Keratinocyte (primary cell): Measurements from ENCODE around the gene MASP2. TPM values are rescaled to one million over a fixed set of nuclear protein-coding genes. Genes with fewer than 3 reads are reported as not detected.

Experiments
- DNase-seq: peaks from one replicate; pipeline ENCODE4 v3.0.0-alpha.2; 2011; ENCODE audit warnings: low read depth, missing footprints, low spot score
- FAIRE-seq: peaks from 2 replicates; lab custom pipeline; 2011; peaks lifted over from hg19 to GRCh38; lab: Jason Lieb, UNC
- H2AFZ ChIP-seq: 2 replicates; pipeline ENCODE4 v1.6.0; 2012; ENCODE audit warnings: low read length, control low read depth, inconsistent platforms; ENCODE audit not compliant: control insufficient read depth
- H3K27ac ChIP-seq: 2 replicates; pipeline ENCODE4 v1.5.1; 2011; ENCODE audit warnings: low read length; ENCODE audit not compliant: control insufficient read depth, insufficient read depth
- H3K27me3 ChIP-seq: 3 replicates; pipeline ENCODE4 v1.6.0; 2011; ENCODE audit warnings: low read length; ENCODE audit not compliant: control insufficient read depth, insufficient read depth; ENCODE audit errors: extremely low read depth
- H3K36me3 ChIP-seq, 2 experiments: 2 replicates in 1 of 2; 3 replicates in 1 of 2; pipeline ENCODE4 v1.5.1; 2011; ENCODE audit warnings: low read length in 2 of 2, mild to moderate bottlenecking in 1 of 2; ENCODE audit not compliant: control insufficient read depth in 2 of 2, insufficient read depth in 2 of 2; ENCODE audit errors: extremely low read depth in 1 of 2
- H3K4me1 ChIP-seq: 3 replicates; pipeline ENCODE4 v1.5.1; 2011; ENCODE audit warnings: low read length; ENCODE audit not compliant: control insufficient read depth, insufficient read depth; ENCODE audit errors: extremely low read depth
- H3K4me2 ChIP-seq: 3 replicates; pipeline ENCODE4 v1.6.0; 2011; ENCODE audit warnings: low read depth, low read length; ENCODE audit not compliant: control insufficient read depth, insufficient read depth; ENCODE audit errors: extremely low read depth
- H3K4me3 ChIP-seq, 3 experiments: fragments of 200-600 bp in 1 of 3; sonication (generic) in 1 of 3; 2 replicates in 2 of 3; 3 replicates in 1 of 3; pipeline ENCODE4 v1.5.1; 2011 to 2016; ENCODE audit warnings: low read length in 3 of 3, mild to moderate bottlenecking in 3 of 3, control low read depth in 2 of 3, inconsistent platforms in 1 of 3, low read depth in 1 of 3, mixed read lengths in 1 of 3, mixed run types in 1 of 3, moderate library complexity in 1 of 3; ENCODE audit not compliant: control insufficient read depth in 2 of 3, insufficient read depth in 2 of 3; ENCODE audit errors: extremely low read depth in 1 of 3
- H3K79me2 ChIP-seq: 2 replicates; pipeline ENCODE4 v1.6.0; 2012; ENCODE audit warnings: low read length; ENCODE audit not compliant: control insufficient read depth, insufficient read depth
- H3K9ac ChIP-seq: 3 replicates; pipeline ENCODE4 v1.6.0; 2011; ENCODE audit warnings: low read length; ENCODE audit not compliant: control insufficient read depth, insufficient read depth; ENCODE audit errors: extremely low read depth
- H3K9me1 ChIP-seq: 3 replicates; pipeline ENCODE4 v1.6.0; 2011; ENCODE audit warnings: low read length; ENCODE audit not compliant: control insufficient read depth, insufficient read depth; ENCODE audit errors: extremely low read depth
- H3K9me3 ChIP-seq: 2 replicates; pipeline ENCODE4 v1.5.1; 2012; ENCODE audit warnings: low read depth, low read length; ENCODE audit not compliant: control insufficient read depth
- H4K20me1 ChIP-seq: 3 replicates; pipeline ENCODE4 v1.6.0; 2011; ENCODE audit warnings: low read length; ENCODE audit not compliant: control insufficient read depth, insufficient read depth; ENCODE audit errors: extremely low read depth
- CTCF ChIP-seq, 3 experiments: IDR thresholded peaks in 1 of 3; conservative IDR thresholded peaks in 1 of 3; optimal IDR thresholded peaks in 1 of 3; 2 replicates in 2 of 3; 3 replicates in 1 of 3; pipeline versions ENCODE3 to v1.5.1; 2011; ENCODE audit warnings: low read length in 3 of 3, mild to moderate bottlenecking in 3 of 3, moderate library complexity in 2 of 3, control low read depth in 1 of 3, inconsistent platforms in 1 of 3; ENCODE audit not compliant: insufficient read depth in 2 of 3; ENCODE audit errors: extremely low read depth in 1 of 3
- EZH2 ChIP-seq: IDR thresholded peaks from one replicate; pipeline ENCODE4 v1.6.1; 2012; ENCODE audit warnings: inconsistent platforms, mild to moderate bottlenecking, low read length, moderate library complexity
- dilution Hi-C: fragments of 300-500 bp; cut with MboI; formaldehyde crosslinking; loops from one replicate; pipeline ENCODE4 v1.7.0; 2020; ENCODE audit warnings: low sequenced_read_pairs; ENCODE audit not compliant: extremely low pct_ligation_motif_present
- polyA plus RNA-seq, 5 experiments: library from polyadenylated mRNA; depleted of rRNA in 3 of 5; stranded (reverse) in 3 of 5; stranded (forward) in 1 of 5; unstranded in 1 of 5; fragments of >200 nt; gene quantifications; 1 replicate in 1 of 5; 2 replicates in 3 of 5; 3 replicates in 1 of 5; pipeline versions ENCODE4 v1.2.1 to v1.2.3, GENCODE V29; 2011 to 2012; ENCODE audit warnings: missing spikeins in 2 of 5, low read depth in 1 of 5, low replicate concordance in 1 of 5

Gene MASP2
- polyA plus RNA-seq, 1 donor (not counting 4 experiments of a cell fraction or from before 2014, with no cell fraction given) = 0.03 TPM

- no peaks in the 10 kb centered on the region for H3K36me3 ChIP-seq
- no peaks in the 10 kb centered on the region for H3K27me3 ChIP-seq
- dilution Hi-C loops = no loop called here
- no peak for TF ChIP-seq CTCF (optimal IDR thresholded peaks at IDR 0.05 in 1 of 3, IDR thresholded peaks at IDR 0.05 in 1 of 3, conservative IDR thresholded peaks at IDR 0.05 in 1 of 3; ENCODE audit: extremely low read depth in 1 of 3, insufficient read depth in 2 of 3, low read length in 3 of 3)
- no peak for TF ChIP-seq EZH2
- no peaks in the 10 kb centered on the region for H4K20me1 ChIP-seq
- no peak overlapping the region for H3K27ac ChIP-seq
- FAIRE-seq (no peak), DNase-seq (no peak)
- H3K4me2 ChIP-seq = no peak overlapping the region
- no peak overlapping the region for H3K9ac ChIP-seq
- no peaks in the 10 kb centered on the region for H3K9me1 ChIP-seq
- no peak overlapping the region for H3K4me3 ChIP-seq
- H3K4me1 ChIP-seq = no peaks in the 10 kb centered on the region
- H3K79me2 ChIP-seq = no peaks in the 10 kb centered on the region
- H3K9me3 ChIP-seq = no peaks in the 10 kb centered on the region
- no peak overlapping the region for H2AFZ ChIP-seq
Observed at GRCh38 chr1:11042995-11043874, 3.8 kb downstream of the MASP2 start.

- dilution Hi-C loops = no loop called here
- no peak for FAIRE-seq
Observed at GRCh38 chr1:11042065-11042464, 5.0 kb downstream of the MASP2 start.

More at GRCh38 chr1:11042065-11042464, 5.0 kb downstream of the MASP2 start:
- H3K9me1 ChIP-seq = no peaks in the 10 kb centered on the region
- no peak overlapping the region for H3K4me2 ChIP-seq
- H3K9me3 ChIP-seq = no peaks in the 10 kb centered on the region
- no peak for DNase-seq
- H3K36me3 ChIP-seq = no peaks in the 10 kb centered on the region
- H3K9ac ChIP-seq = no peak overlapping the region
- no peak overlapping the region for H3K27ac ChIP-seq
- no peak overlapping the region for H2AFZ ChIP-seq
- no peaks in the 10 kb centered on the region for H3K79me2 ChIP-seq
- H4K20me1 ChIP-seq = no peaks in the 10 kb centered on the region
- no peak overlapping the region for H3K4me3 ChIP-seq
- H3K27me3 ChIP-seq = no peaks in the 10 kb centered on the region
- H3K4me1 ChIP-seq = peaks cover 3% of the 10 kb centered on the region
- TF ChIP-seq CTCF (optimal IDR thresholded peaks at IDR 0.05 in 1 of 3, IDR thresholded peaks at IDR 0.05 in 1 of 3, conservative IDR thresholded peaks at IDR 0.05 in 1 of 3; ENCODE audit: extremely low read depth in 1 of 3, insufficient read depth in 2 of 3, low read length in 3 of 3) (no peak), EZH2 (no peak)
